Esophagus squamous epithelium (tissue), 4 donors: ENCODE results near the gene NHERF1.

Experiments used
- CTCF ChIP-seq, 6 experiments: fragments of 450-650 bp in 4 of 6; fragments of 200-600 bp in 2 of 6; sonication (generic) in 2 of 6; IDR thresholded peaks; one replicate each; pipeline ENCODE4 v1.5.1; 2016 to 2019; ENCODE audit warnings: antibody characterized with exemption in 6 of 6, mild to moderate bottlenecking in 4 of 6, moderate library complexity in 4 of 6
- POLR2A ChIP-seq, 4 donors: fragments of 450-650 bp; IDR thresholded peaks; one replicate each; pipeline ENCODE4 v1.6.1; 2017; ENCODE audit warnings: antibody characterized with exemption in 4 of 4, mild to moderate bottlenecking in 4 of 4, moderate library complexity in 3 of 4

GRCh38 chr17:74742978-74743545 is 5.4 kb upstream of the NHERF1 start:
- TF ChIP-seq CTCF (IDR thresholded peaks at IDR 0.05) (no peak), POLR2A (IDR thresholded peaks at IDR 0.05) (no peak)
